Embryonic facial prominence (tissue), 1 donor: ENCODE measurements around the gene BABAM2.
"Not testable (repeated sequence)": the region's sequence is repeated elsewhere in the genome, so short reads cannot be mapped to it uniquely, and the experiment has no call there.

ENCODE experiments used
- DNase-seq: peaks from one replicate; pipeline ENCODE4 v3.0.0-alpha.2; 2016; ENCODE audit errors: extremely low spot score

Gene BABAM2

DNA sequence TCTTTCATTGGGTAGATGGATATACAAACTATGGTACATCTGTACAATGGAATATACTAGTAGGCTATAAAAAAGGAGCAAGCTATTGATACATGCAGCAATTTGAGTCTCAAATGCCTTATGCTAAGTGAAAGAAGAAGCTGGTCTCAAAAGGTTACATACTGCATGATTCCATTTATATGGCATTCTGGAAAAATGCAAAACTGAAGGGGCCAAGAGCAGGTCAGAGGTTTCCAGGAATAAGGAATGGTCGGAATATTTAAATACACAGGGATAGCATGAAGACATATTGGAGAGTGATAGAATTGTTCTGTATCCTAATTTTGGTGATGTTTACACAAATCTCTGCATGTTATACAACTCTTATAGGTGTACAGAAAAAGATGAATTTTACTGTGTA, 85.8 kb downstream of the BABAM2 start:
- no peak for DNase-seq

DNA sequence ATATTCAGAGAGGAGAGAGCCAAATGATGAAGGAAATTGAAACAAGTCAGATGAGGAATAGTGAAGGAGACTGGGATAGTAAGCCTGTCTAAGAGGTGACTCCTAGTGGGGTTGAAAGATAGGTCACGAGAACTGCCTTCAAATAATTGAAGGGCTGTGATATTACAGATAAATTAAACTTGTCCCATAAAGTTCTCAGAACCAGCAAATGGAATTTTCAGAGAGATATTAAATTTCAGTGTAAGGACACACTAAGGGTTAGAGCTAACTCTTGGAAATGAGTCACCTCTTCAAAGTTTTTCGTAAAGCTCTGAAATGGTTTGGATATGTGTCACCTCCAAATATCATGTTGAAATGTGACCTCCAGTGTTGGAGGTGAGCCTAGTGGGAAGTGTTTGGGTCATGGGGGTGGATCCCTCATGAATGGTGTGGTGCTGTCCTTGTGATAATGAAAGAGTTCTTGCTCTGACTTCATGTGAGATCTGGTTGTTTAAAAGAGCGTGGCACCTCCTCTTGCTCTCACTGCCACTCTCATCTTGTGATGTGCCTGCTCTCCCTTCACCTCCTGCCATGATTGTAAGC, 87.3 kb downstream of the BABAM2 start:
- no peak for DNase-seq

DNA sequence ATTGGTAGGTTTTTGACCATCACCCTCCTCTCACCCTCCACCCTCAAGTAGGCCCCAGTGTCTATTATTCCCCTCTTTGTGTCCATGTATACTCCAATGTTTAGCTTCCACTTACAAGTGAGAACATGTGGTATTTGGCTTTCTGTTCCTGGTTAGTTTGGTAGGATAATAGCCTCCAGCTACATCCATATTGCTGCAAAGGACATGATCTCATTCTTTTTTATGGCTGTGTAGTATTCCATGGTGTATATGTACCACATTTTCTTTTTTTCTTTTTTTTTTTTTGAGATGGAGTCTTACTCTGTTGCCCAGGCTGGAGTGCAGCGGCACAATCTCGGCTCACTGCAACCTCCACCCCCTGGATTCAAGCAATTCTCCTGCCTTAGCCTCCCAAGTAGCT, 88.2 kb downstream of the BABAM2 start:
- not testable (repeated sequence) for DNase-seq

DNA sequence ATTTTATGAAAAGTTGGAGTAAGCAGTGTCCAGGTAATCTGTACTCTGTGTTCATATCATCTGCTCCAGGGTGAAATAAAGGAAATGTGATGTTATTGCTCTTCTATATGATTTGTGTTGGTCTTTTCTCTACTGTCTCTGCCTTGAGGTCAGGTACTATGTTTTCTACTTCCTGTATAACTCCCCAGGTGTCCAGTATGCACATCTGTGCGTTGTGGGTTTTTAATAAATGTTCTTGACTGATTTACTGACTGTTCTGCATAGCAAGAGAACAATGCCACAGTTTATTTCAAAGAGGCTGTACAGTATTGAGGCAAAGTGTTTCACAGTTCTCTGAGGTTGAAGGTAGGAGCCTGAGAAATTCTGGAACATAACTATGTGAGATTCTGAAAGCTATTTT, 89.7 kb downstream of the BABAM2 start:
- DNase-seq, result no peak

- DNase-seq, result no peak
Observed at GRCh38 chr2:27984153-27984552, 93.6 kb downstream of the BABAM2 start.

DNA sequence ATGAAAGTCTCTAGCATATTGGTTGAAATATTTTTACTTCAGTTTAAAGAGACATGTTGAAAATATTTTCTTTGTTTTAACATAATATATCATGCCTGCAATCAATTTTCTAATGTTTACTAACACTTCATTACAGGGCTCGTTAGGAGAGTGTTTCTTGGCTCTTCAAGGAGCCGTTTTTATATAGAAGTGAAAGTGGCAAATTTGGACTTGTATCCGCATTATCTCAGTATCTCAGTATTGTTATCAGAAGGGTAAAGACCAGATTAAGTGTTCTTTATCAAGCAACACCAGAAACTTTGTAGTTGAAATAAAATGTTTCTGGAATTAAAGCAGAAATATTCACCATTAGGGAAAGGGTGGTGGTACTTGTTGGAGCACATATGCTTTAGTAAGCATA, 97.8 kb downstream of the BABAM2 start:
- DNase-seq, result no peak

- no peak for DNase-seq
Observed at GRCh38 chr2:27988718-27989117, 98.2 kb downstream of the BABAM2 start.

- no peak for DNase-seq
Observed at GRCh38 chr2:27989149-27989548, 98.6 kb downstream of the BABAM2 start.

DNA sequence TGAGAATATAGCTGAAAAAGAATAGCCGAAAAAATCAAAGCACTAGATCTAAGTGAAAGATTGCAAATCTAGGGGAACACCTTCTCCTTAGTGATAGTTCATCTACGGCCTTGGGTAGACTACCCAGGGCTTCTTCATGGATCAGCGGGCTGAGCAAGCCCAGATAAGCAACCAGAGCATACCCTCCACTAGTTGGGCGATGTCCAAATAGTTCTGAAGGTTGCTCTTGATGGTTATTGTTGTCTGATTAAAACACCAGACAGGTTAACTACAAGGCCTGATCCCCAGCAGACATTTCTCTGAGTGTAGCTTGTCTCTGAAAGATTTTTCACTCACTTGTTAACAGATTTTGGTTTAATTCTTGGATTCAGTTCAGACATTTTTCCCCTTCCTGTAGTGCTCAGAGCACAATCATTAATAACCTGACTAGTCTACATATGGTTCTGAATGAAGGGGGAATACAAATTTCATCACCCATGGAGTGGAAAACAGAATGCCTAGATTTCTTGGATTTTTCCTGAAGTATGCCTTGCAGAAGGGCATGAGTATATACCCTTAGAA, 99.6 kb downstream of the BABAM2 start:
- DNase-seq, result no peak

GRCh38 chr2:27991146-27991545, 100.6 kb downstream of the BABAM2 start:
- DNase-seq, result no peak

- no peak for DNase-seq
Observed at GRCh38 chr2:27992787-27993401, 102.4 kb downstream of the BABAM2 start.

DNA sequence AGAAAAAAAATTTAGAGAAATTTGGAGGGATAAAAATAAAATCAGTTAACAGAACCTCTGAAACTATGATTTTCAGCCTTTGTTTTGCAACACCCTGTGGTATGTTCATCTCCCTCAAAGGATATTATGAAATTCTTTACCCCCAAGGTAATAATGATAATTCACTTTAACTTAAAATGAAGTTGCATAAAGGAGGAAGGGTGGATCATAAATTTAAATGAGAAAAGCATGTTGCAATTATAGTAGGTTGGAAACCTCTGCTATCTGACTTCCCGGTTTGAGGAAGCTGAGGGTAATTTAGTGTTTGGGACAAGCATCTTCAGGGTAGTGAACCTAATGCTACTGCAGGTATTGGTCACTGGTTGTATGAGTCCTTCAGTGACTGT, 102.9 kb downstream of the BABAM2 start:
- no peak for DNase-seq

GRCh38 chr2:27993950-27994728, 103.6 kb downstream of the BABAM2 start:
- no peak for DNase-seq

GRCh38 chr2:27996156-27996922, 105.8 kb downstream of the BABAM2 start:
- no peak for DNase-seq

DNA sequence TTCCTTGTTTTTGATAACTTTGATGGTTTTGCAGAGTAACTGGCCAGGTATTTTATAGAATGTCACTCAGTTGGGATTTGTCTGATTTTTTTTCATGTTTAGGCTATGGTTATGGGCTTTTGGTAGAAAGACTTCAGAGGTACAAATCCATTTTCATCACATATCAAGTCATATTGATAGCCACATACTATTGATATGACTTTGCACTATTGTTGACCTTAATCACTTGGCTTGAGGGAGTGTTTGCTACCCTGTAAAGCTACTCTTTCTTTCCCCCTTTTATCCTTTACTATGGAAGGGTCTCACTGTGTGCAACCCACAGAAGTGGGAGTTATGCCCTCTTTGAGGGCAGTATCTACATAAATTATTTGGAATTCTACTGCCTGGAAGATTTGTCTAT, 109.8 kb downstream of the BABAM2 start:
- no peak for DNase-seq

DNA sequence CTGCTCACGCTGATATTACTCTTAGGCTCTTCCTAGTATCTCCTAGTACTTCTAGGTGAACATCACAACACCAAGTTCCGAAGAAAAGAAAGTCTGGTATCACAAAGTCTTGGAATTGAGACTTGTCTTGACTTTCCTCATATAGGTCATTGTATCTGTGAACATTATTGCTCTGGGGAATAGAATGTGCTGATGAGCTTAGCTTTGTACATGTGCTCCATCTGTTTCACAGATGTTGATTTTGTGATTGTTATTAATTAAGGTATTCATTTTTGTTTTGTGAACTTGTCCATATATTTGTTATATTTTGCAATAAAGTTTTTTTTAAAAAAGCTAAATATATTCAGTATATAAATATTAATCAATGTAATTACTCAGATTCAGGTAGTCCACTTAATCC, 111.7 kb downstream of the BABAM2 start:
- DNase-seq, result no peak

- no peak for DNase-seq
Observed at GRCh38 chr2:28004086-28004485, 113.6 kb downstream of the BABAM2 start.

GRCh38 chr2:28009732-28010131, 119.2 kb downstream of the BABAM2 start:
- DNase-seq, result no peak

GRCh38 chr2:28011322-28011737, 120.8 kb downstream of the BABAM2 start:
- no peak for DNase-seq

GRCh38 chr2:28018474-28018873, 127.9 kb downstream of the BABAM2 start:
- not testable (repeated sequence) for DNase-seq

DNA sequence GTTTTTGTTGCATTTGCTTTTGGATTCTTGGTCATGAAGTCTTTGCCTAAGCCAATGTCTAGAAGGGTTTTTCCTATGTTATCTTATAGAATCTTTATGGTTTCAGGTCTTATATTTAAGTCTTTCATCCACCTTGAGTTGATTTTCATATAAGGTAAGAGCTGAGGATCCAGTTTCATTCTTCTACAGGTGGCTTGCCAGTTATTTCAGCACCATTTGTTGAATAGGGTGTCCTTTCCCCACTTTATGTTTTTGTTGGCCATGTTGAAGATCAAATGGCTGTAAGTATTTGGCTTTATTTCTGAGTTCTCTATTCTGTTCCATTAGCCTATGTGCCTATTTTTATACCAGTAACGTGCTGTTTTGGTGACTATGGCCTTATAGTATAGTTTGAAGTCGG, 129.0 kb downstream of the BABAM2 start:
- DNase-seq, result not testable (repeated sequence)

- DNase-seq, result no peak
Observed at GRCh38 chr2:28021898-28022297, 131.4 kb downstream of the BABAM2 start.
